Measurements from ENCODE around the gene HPCA.

Gene HPCA

DNA sequence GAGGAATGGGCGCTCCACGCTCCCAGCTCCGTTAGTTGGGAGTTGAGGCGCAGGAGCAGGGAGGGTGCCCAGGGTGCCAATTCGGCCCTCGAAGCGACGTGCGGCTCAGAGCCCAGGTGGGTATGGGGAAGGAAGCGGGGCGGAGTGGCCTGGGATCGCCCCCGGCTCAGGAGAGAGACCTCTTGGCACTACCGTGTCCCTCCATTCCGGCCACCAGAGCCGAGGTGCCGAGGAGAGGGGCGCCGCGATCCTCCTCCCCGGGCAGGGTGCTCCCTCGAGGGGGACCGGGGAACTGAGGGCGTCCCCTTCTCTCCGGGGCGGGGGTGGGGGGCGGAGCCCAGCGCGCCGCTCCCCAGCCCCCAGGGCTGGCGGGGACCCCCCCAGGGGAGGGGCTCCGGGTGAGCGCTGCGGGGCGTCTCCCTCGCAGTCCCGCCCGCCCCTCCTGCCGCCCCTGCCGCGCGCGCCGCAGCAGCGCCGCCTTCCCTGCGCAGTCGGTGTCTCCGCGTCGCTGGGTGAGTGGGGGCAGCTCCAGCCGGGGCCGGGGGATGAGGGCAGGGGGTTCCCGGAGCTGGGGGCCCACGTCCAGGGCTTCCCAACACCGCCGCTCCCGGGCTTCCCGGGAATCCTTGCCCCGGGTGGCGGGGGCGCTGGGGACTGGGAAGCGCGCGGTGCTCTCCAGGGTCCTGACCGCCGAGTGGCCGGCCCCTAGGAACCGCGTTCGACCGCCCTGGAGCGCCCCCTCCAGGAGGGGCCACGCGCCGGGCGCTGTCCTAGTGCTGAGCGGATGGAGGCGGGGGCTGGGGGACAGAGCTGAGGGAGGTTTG is at the start of gene HPCA:
Gene HPCA, plus strand, starts transcription at position 488 of the 824 bp plus-strand sequence. CDS start 2,408 bp downstream, outside the sequence.
- TF ChIP-seq POLR2A (IDR thresholded peaks at IDR 0.05; ENCODE audit: low read depth, low read length): no peak
- peak; percentile 73 for DNase-seq (ENCODE audit: insufficient read length, low spot score)
- FAIRE-seq: no peak

DNA sequence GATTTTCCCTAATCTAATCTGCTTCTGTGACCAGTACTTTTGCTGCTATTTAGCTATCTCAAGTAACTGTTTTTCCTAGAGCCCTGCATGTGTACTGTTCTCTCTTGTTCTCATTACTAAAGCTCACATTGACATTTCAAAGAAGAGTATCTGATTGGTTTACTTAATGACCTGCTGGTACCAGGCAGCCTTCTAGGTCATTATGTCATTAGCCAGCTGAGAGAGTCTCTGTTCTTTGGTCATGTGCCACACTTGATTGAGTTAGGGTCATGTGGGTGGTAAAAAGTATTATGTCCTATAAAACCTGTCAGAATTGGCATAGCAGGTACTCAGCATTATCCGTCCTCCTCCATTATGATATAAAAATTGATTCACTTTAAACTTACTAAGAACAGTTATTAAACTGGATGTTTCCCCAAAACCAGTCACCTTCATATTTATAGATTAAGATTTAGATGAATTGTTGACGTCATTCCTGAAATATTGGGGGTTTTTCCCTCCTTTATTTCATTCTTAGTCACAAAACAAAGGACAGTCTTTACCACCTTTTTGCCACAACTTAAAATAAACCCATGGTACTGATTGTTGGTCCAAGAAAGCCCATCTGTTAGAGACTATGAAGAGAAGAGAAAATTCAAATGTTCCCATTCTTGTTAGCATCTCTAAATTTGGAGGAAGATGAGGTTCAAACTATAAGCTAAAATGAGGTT is 37.8 kb upstream of the HPCA start:
- DNase-seq (ENCODE audit: insufficient read length, low spot score) (no peak), FAIRE-seq (no peak)
- no peak for TF ChIP-seq POLR2A (IDR thresholded peaks at IDR 0.05; ENCODE audit: low read depth, low read length)

- no peak for TF ChIP-seq POLR2A (IDR thresholded peaks at IDR 0.05; ENCODE audit: low read depth, low read length)
- FAIRE-seq (no peak), DNase-seq (ENCODE audit: insufficient read length, low spot score) (no peak)
These were observed 30.3 kb upstream of the HPCA start for GRCh38 chr1:32855861-32856617.

DNA sequence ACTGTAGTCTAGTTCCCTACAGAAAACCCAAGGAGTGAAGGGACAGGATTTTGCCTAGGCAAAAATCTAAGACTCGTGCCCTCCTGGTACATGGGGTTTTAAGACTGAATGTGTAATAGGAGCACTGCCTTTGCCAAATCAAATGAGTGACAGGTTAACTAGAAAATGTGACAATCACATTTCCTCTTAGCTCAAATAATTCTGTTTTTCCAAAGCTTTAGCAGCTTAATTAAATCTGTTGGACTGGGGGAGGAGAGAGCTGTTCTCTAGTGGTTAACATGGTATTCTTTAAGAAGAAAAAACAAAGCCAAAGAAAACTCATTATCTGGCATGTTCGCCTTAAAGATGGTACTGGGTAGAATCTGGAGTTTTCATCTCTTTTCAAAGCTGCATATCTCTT is 28.2 kb upstream of the HPCA start:
- TF ChIP-seq POLR2A (IDR thresholded peaks at IDR 0.05; ENCODE audit: low read depth, low read length): no peak
- FAIRE-seq (no peak), DNase-seq (ENCODE audit: insufficient read length, low spot score) (no peak)

DNA sequence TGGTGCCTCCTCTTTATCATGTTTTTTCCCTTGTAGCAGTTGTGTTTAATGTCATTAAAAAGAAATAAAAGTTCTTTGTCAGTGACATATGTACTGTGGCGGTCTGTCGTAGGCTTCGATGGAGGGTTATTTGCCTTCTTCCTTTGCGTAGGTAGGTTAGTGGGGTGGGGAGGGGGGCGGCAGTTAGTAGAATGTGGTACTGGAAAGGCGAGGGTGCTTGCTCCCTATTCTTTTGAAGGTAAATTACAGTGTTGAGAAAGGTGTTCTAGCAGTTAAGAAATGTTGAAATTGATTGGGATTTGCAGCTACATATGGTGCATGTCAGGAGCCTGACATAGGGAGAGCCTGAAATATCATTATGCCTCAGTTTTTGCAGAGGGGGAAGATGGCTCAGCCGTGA is 27.5 kb upstream of the HPCA start:
- no peak for FAIRE-seq
- no peak for DNase-seq (ENCODE audit: insufficient read length, low spot score)
- TF ChIP-seq POLR2A (IDR thresholded peaks at IDR 0.05; ENCODE audit: low read depth, low read length): no peak

GRCh38 chr1:32859915-32860314 is 26.4 kb upstream of the HPCA start:
- no peak for DNase-seq (ENCODE audit: insufficient read length, low spot score)
- TF ChIP-seq POLR2A (IDR thresholded peaks at IDR 0.05; ENCODE audit: low read depth, low read length): no peak
- no peak for FAIRE-seq

DNA sequence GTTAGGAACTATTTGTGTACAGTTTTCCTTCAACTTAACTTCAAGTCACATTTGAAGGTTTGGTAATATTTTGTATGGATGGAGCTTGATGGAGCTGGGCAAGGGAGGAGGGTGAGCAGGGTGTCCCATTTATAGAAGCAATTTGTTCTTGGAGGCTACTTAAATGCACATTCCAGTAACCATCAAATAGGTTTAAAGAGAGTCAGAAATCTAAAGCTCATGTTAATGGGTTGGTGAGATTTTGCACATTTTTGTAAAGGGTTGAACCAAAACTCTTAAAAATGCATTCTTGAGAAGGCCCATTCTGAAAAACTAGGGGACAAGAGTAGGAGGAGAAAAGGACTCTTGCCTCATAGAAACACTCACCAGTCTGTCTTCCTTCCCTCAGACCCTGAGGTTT is 25.7 kb upstream of the HPCA start:
- DNase-seq (ENCODE audit: insufficient read length, low spot score): no peak
- no peak for FAIRE-seq

GRCh38 chr1:32861904-32862695 is 24.2 kb upstream of the HPCA start:
- FAIRE-seq (no peak), DNase-seq (ENCODE audit: insufficient read length, low spot score) (no peak)
- no peak for TF ChIP-seq POLR2A (IDR thresholded peaks at IDR 0.05; ENCODE audit: low read depth, low read length)

More for the DNA sequence above, 25.7 kb upstream of the HPCA start:
- TF ChIP-seq POLR2A (IDR thresholded peaks at IDR 0.05; ENCODE audit: low read depth, low read length): no peak

- no peak for TF ChIP-seq POLR2A (IDR thresholded peaks at IDR 0.05; ENCODE audit: low read depth, low read length)
- no peak for FAIRE-seq
- DNase-seq (ENCODE audit: insufficient read length, low spot score): no peak
These were observed 22.9 kb upstream of the HPCA start for GRCh38 chr1:32863218-32863880.

- FAIRE-seq (no peak), DNase-seq (ENCODE audit: insufficient read length, low spot score) (no peak)
- TF ChIP-seq POLR2A (IDR thresholded peaks at IDR 0.05; ENCODE audit: low read depth, low read length): no peak
These were observed 22.4 kb upstream of the HPCA start for GRCh38 chr1:32863881-32864245.

DNA sequence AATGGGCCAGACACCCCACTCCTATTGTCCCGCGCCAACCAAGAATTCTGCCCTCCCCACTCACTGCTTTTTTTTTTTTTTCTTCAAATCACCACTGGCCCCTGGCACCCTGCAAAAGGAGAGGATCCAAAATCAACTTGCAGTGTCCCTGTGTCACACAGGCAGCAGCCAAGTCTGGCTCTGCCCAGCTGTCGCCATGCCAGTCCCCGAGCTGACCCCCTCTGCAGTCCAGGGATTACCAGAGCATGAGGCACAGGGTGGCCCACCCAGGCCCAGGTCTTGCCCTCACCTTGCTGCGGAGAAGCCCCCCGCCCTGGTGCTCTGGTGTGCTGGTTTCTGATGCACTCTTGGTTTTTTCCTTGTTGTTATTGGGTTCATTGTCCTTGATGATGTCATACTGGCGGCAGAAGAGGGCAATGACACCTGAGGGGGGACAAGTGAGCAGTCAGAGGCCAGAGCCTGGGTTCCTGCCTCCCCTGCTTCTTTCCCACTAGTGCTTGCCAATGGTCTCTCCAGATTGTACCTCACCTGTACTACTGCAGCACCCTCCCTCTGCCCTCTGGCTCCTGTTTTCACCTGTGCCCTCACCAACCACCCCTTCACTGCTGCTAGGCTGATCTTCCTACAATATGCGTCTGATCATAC is 21.8 kb upstream of the HPCA start:
- no peak for TF ChIP-seq POLR2A (IDR thresholded peaks at IDR 0.05; ENCODE audit: low read depth, low read length)
- FAIRE-seq (no peak), DNase-seq (ENCODE audit: insufficient read length, low spot score) (no peak)

- TF ChIP-seq POLR2A (IDR thresholded peaks at IDR 0.05; ENCODE audit: low read depth, low read length): no peak
- DNase-seq (ENCODE audit: insufficient read length, low spot score) (no peak), FAIRE-seq (no peak)
These were observed 20.5 kb upstream of the HPCA start for GRCh38 chr1:32865639-32866405.

Measured in H54 (cell line).